Stimulated activated CD4-positive, alpha-beta T cell treated with anti-CD3 and anti-CD28 coated beads, TNF-alpha, amount 100 ng/mL, for 1 hour (primary cell): Measurements from ENCODE around the gene RNF145.
"Not testable (repeated sequence)": the region's sequence is repeated elsewhere in the genome, so short reads cannot be mapped to it uniquely, and the experiment has no call there.

Experiments used
- DNase-seq, 3 donors: peaks; one replicate each; pipeline ENCODE4 v3.0.0-alpha.2; 2020; ENCODE audit warnings: low read depth in 3 of 3, low spot score in 1 of 3

Gene RNF145

GRCh38 chr5:159119842-159120241, 89.5 kb downstream of the RNF145 start:
- DNase-seq: not testable (repeated sequence)

- DNase-seq: not testable (repeated sequence)
Measured at GRCh38 chr5:159118958-159119659, 90.2 kb downstream of the RNF145 start.

- DNase-seq: no peak
Measured at GRCh38 chr5:159113405-159113804, 95.9 kb downstream of the RNF145 start.

GRCh38 chr5:159112436-159112835, 96.9 kb downstream of the RNF145 start:
- no peak for DNase-seq
